Stimulated activated CD4-positive, alpha-beta T cell treated with anti-CD3 and anti-CD28 coated beads, TNF-alpha, amount 100 ng/mL, for 24 hours (primary cell): ENCODE data around the gene CD160.
A peak's percentile ranks its signal among the peaks of the same experiment; 100 is the strongest.
"Not testable (repeated sequence)": the region's sequence is repeated elsewhere in the genome, so short reads cannot be mapped to it uniquely, and the experiment has no call there.

ENCODE experiments used
- DNase-seq, 3 experiments: peaks; one replicate each; pipeline ENCODE4 v3.0.0-alpha.2; 2020; ENCODE audit warnings: low read depth in 3 of 3

CD160 gene

GRCh38 chr1:145710291-145711027 is 8.8 kb upstream of the CD160 start:
- DNase-seq, result no peak

- no peak for DNase-seq
These were observed 8.1 kb upstream of the CD160 start for GRCh38 chr1:145711213-145711651.

GRCh38 chr1:145714524-145715111 is 4.7 kb upstream of the CD160 start:
- no peak for DNase-seq

- DNase-seq, result no peak
These were observed 2.5 kb upstream of the CD160 start for GRCh38 chr1:145716641-145717345.

- DNase-seq, result no peak
These were observed 1.5 kb upstream of the CD160 start for GRCh38 chr1:145717833-145718232.

- DNase-seq, result not testable (repeated sequence)
These were observed 834 bp upstream of the CD160 start for GRCh38 chr1:145718465-145718864.

- no peak for DNase-seq
These were observed 1.2 kb downstream of the CD160 start for GRCh38 chr1:145720556-145720877.

GRCh38 chr1:145720878-145721671 is 1.8 kb downstream of the CD160 start:
- DNase-seq, result peak; percentile 32 to 63 (median 43)

- DNase-seq, result not testable (repeated sequence)
These were observed 6.9 kb downstream of the CD160 start for GRCh38 chr1:145726193-145726592.

GRCh38 chr1:145729196-145729595 is 9.9 kb downstream of the CD160 start:
- no peak for DNase-seq

GRCh38 chr1:145729666-145730436 is 10.6 kb downstream of the CD160 start:
- no peak for DNase-seq

GRCh38 chr1:145730467-145730866 is 11.2 kb downstream of the CD160 start:
- DNase-seq, result no peak

GRCh38 chr1:145730900-145731299 is 11.6 kb downstream of the CD160 start:
- no peak for DNase-seq

GRCh38 chr1:145736191-145736590 is 16.9 kb downstream of the CD160 start:
- no peak for DNase-seq

- no peak for DNase-seq
These were observed 21.0 kb downstream of the CD160 start for GRCh38 chr1:145740269-145740668.

GRCh38 chr1:145747398-145748247 is 28.3 kb downstream of the CD160 start:
- no peak for DNase-seq

GRCh38 chr1:145750426-145750825 is 31.1 kb downstream of the CD160 start:
- no peak for DNase-seq

GRCh38 chr1:145751491-145752037 is 32.3 kb downstream of the CD160 start:
- no peak for DNase-seq

GRCh38 chr1:145757420-145757819 is 38.1 kb downstream of the CD160 start:
- DNase-seq, result no peak

GRCh38 chr1:145758116-145758515 is 38.8 kb downstream of the CD160 start:
- no peak for DNase-seq
